Vagina (tissue), 2 donors: ENCODE results near the gene KIF19. TPM values are rescaled to one million over a fixed set of nuclear protein-coding genes. Genes with fewer than 3 reads are reported as not detected.
A peak's percentile ranks its signal among the peaks of the same experiment; 100 is the strongest.

ENCODE experiments used
- DNase-seq, 2 donors: peaks; one replicate each; pipeline ENCODE4 v3.0.0-alpha.2; 2017; ENCODE audit errors: extremely low spot score in 2 of 2
- H3K27ac ChIP-seq: fragments of 200-600 bp; sonication (generic); one replicate; pipeline ENCODE4 v1.5.1; 2019
- H3K27me3 ChIP-seq: fragments of 200-600 bp; sonication (generic); one replicate; pipeline ENCODE4 v1.5.1; 2019
- H3K36me3 ChIP-seq, 2 donors: fragments of 200-600 bp; sonication (generic); one replicate each; pipeline ENCODE4 v1.5.1; 2017 to 2019
- H3K4me1 ChIP-seq: fragments of 200-600 bp; sonication (generic); one replicate; pipeline ENCODE4 v1.5.1; 2019
- H3K4me3 ChIP-seq, 2 donors: fragments of 200-600 bp; sonication (generic); 1 replicate in 1 of 2; 2 replicates in 1 of 2; pipeline ENCODE4 v1.5.1; 2016 to 2019
- H3K9me3 ChIP-seq: fragments of 200-600 bp; sonication (generic); one replicate; pipeline ENCODE4 v1.5.1; 2019
- POLR2A ChIP-seq, 2 donors: fragments of 450-650 bp; IDR thresholded peaks; one replicate each; pipeline ENCODE4 v1.6.1; 2017; ENCODE audit warnings: antibody characterized with exemption in 2 of 2, mild to moderate bottlenecking in 2 of 2, moderate library complexity in 2 of 2
- POLR2AphosphoS5 ChIP-seq, 2 donors: sonication (generic); formaldehyde crosslinking; IDR thresholded peaks; one replicate each; pipeline ENCODE4 v1.9.0; 2017; ENCODE audit warnings: antibody characterized with exemption in 2 of 2, mild to moderate bottlenecking in 2 of 2, low read depth in 1 of 2; ENCODE audit not compliant: insufficient read depth in 1 of 2
- intact Hi-C: fragments of 100-400 bp; cut with DNase I; formaldehyde crosslinking; loops from one replicate; pipeline ENCODE4 v1.15.1; 2023
- total RNA-seq: library from RNA; depleted of rRNA; stranded (reverse); fragments of >200 nt; gene quantifications from one replicate; pipeline ENCODE4 v1.2.3, GENCODE V29; 2016
- TF ChIP-seq, protein P1 (sequence below), 3 experiments: fragments of 450-650 bp in 2 of 3; fragments of 200-600 bp in 1 of 3; sonication (generic) in 1 of 3; IDR thresholded peaks; one replicate each; pipeline ENCODE4 v1.5.1; 2017 to 2019; ENCODE audit warnings: antibody characterized with exemption in 3 of 3, mild to moderate bottlenecking in 2 of 3, moderate library complexity in 2 of 3

Gene KIF19
- total RNA-seq, 1 donor from 2014 or later: 5.6 TPM

DNA sequence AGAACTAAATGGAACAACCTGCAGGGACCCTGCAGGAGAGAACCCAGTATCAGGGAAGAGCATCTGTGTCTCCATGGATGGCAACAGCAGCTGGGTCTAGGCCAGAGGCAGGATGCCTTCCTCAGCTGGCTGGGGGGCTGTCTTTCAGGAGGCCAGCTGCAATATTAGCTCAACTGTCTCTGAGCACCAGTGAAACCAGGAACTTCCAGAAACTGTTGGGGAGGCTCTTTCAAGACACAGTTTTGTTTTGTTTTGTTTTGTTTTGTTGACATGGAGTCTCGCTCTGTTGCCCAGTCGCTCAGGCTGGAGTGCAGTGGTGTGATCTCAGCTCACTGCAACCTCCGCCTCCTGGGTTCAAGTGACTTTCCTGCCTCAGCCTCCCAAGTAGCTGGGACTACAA, 48.8 kb downstream of the KIF19 start:
- no peak for DNase-seq
- no peak overlapping the region for H3K27ac ChIP-seq
- no peaks in the 10 kb centered on the region for H3K36me3 ChIP-seq
- no peak overlapping the region for H3K4me3 ChIP-seq
- TF ChIP-seq POLR2A (IDR thresholded peaks at IDR 0.05) (no peak), POLR2AphosphoS5 (IDR thresholded peaks at IDR 0.05; ENCODE audit: insufficient read depth in 1 of 2, low read depth in 1 of 2) (no peak)
- TF ChIP-seq, protein P1, sequence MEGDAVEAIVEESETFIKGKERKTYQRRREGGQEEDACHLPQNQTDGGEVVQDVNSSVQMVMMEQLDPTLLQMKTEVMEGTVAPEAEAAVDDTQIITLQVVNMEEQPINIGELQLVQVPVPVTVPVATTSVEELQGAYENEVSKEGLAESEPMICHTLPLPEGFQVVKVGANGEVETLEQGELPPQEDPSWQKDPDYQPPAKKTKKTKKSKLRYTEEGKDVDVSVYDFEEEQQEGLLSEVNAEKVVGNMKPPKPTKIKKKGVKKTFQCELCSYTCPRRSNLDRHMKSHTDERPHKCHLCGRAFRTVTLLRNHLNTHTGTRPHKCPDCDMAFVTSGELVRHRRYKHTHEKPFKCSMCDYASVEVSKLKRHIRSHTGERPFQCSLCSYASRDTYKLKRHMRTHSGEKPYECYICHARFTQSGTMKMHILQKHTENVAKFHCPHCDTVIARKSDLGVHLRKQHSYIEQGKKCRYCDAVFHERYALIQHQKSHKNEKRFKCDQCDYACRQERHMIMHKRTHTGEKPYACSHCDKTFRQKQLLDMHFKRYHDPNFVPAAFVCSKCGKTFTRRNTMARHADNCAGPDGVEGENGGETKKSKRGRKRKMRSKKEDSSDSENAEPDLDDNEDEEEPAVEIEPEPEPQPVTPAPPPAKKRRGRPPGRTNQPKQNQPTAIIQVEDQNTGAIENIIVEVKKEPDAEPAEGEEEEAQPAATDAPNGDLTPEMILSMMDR (IDR thresholded peaks at IDR 0.05): no peak
- H3K9me3 ChIP-seq: no peaks in the 10 kb centered on the region
- no peaks in the 10 kb centered on the region for H3K27me3 ChIP-seq
- peaks cover 9% of the 10 kb centered on the region for H3K4me1 ChIP-seq
- intact Hi-C loops: no loop called here

DNA sequence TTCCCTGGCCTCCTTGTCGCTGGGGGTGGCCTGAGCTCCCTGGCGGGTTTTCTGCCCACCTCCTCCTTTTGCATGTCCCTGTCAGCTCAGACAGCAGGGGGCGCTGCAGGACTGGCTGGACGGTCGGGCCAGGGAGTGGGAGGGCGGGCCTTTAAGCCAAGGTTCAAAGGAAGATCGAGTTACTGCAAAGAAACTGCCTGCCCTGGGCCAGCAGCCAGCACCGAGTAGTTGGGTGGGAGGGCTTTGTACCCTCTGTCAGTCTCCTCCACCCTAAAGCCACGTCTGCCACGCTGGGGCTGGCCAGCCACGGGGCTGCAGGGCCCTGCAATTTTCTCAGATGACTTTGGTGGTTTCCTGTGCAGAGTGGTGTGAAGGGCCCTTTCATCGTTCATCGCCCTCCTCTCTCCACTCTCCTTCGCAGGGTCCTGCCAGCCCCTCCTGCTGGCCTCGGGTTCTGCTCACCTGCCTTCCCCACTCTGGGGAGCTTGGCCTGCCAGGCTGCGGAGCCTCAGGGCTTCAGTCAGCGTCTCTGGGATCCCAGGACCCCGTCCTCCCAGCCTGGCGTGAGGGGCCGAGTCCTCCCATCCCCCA, 53.6 kb downstream of the KIF19 start:
- no peak overlapping the region for H3K27ac ChIP-seq
- H3K4me1 ChIP-seq: peaks cover 20% of the 10 kb centered on the region
- H3K9me3 ChIP-seq: no peaks in the 10 kb centered on the region
- TF ChIP-seq POLR2AphosphoS5 (IDR thresholded peaks at IDR 0.05; ENCODE audit: insufficient read depth in 1 of 2, low read depth in 1 of 2): no peak
- no peak for TF ChIP-seq POLR2A (IDR thresholded peaks at IDR 0.05)
- TF ChIP-seq, protein P1 (IDR thresholded peaks at IDR 0.05): peak; percentile 98 to 99 (median 98)
- no peaks in the 10 kb centered on the region for H3K36me3 ChIP-seq
- intact Hi-C loops: loop anchor here (2.0 kb wide), 1 partner anchor 79 kb away; no protein-coding TSS in a partner anchor
- H3K27me3 ChIP-seq: no peaks in the 10 kb centered on the region
- no peak for DNase-seq
- peak overlapping the region; percentile 5 to 7 for H3K4me3 ChIP-seq

DNA sequence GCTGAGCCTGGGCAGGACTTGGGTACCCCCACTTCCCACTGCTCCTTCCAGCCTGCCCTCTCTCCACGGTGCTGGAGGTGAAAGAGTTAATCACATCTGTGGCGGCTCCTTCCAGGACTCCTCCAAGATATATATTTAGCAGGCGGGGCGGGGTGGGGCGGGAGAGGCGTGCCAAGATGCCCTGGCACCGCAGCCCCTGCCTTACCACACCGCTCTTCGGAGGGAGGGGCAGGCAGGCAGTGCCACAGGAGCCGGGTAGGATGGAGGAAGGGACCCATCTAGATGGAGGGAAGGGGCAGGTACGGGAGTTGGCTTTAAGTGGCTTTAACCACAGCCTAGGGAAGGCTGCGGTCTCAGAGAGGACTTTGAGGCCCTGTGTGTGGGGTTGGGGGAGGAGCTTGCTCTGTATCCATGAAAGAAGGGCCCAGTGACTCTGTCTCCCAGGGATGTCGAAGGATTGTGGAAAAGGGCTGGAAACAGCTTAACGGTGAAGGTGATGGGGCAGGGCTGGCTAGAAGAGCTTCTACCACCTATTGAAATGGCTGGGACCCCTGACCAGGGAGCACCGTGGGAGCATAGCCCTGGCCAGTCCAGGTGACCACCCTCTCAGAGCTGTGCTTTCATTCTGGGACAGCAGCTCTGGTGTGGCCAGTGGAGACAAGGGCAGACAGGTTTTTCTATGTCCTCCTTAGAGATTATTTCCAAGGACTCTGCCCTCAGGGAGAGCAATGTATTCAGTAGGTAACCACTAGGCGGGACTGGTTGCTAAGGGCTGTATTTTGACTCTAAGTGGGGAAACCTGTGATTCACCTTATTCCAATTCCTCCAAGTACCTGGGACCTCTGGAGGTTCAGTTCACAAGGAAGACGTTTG, 54.3 kb downstream of the KIF19 start:
- H3K4me3 ChIP-seq: peak overlapping the region in 1 of 2 donors; percentile 5
- no peaks in the 10 kb centered on the region for H3K27me3 ChIP-seq
- H3K9me3 ChIP-seq: no peaks in the 10 kb centered on the region
- no peaks in the 10 kb centered on the region for H3K36me3 ChIP-seq
- TF ChIP-seq POLR2A (IDR thresholded peaks at IDR 0.05): no peak
- no peak for TF ChIP-seq POLR2AphosphoS5 (IDR thresholded peaks at IDR 0.05; ENCODE audit: insufficient read depth in 1 of 2, low read depth in 1 of 2)
- TF ChIP-seq, protein P1 (IDR thresholded peaks at IDR 0.05): no peak
- peaks cover 20% of the 10 kb centered on the region for H3K4me1 ChIP-seq
- no peak for DNase-seq
- intact Hi-C loops: no loop called here
- H3K27ac ChIP-seq: peak overlapping the region; percentile 67

DNA sequence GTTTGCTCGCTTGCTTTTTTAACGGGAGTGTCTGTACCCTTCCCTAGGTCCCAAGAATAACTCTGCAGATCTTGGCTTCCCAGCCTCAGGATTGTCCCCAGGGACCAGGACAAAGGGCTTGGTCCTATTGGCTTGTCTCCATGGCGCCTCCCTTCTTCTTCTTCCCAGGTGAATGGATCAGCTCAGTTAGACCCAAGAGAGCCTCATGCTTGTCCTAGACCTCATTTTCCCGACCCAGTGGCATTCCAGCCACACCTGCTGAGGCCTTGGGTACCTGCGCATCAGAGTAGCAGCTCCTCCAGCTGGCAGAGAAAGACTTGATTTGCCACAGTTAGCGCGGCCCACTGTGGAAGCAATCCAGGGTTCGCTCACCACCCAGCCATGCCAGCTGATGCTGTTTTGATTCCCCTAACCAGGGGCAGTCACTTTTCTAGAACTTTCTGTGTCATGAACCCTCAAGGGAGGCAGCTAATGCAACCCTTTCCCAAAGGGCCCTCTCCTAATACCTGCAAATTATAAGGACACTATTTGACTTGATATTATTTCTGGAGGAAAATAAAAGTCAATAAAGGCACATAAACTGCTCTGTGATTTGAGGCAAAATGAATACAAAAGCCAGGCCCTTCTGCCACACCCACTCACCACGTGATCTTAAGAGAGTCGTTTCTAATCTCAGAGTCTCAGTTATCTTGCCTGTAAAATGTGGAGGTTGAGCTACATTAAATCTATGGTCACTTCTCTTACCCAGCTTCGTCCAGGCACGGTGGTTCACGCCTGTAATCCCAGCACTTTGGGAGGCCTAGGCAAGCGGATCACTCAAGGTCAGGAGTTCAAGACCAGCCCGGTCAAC, 55.2 kb downstream of the KIF19 start:
- Histone ChIP-seq H3K4me1 (peaks cover 20% of the 10 kb centered on the region), H3K27me3 (no peaks in the 10 kb centered on the region), H3K4me3 (no peak overlapping the region), H3K27ac (peak overlapping the region; percentile 67), H3K9me3 (no peaks in the 10 kb centered on the region), H3K36me3 (no peaks in the 10 kb centered on the region)
- no peak for DNase-seq
- intact Hi-C loops: no loop called here
- TF ChIP-seq POLR2AphosphoS5 (IDR thresholded peaks at IDR 0.05; ENCODE audit: insufficient read depth in 1 of 2, low read depth in 1 of 2) (no peak), POLR2A (IDR thresholded peaks at IDR 0.05) (no peak)
- TF ChIP-seq, protein P1 (IDR thresholded peaks at IDR 0.05): no peak
